Measurements from ENCODE around the gene OSBPL8. TPM values are rescaled to one million over a fixed set of nuclear protein-coding genes. Genes with fewer than 3 reads are reported as not detected.

OSBPL8 gene
- total RNA-seq, 1 donor from 2014 or later: 77.5 TPM

DNA sequence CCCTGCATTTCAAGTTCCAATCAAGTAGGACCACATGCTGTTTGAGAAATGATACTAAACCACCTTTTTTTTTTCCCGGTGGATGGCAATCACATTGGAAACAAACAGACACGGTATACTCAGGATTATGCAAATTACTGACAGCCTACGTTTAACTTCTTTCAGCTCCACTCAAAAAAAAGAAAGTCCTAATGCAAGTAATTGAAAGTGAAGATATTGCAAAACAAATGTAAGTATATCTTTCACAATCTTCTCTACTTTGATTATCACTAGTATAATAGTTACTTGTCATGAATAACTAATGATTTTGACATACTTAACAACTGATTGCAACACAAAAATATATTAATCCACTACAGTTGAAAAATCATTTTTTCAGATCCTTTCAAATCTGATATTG is 2.6 kb upstream of the OSBPL8 start:
- Histone ChIP-seq H3K36me3 (ENCODE audit: control insufficient read depth, insufficient read depth, low read length) (no peaks in the 10 kb centered on the region), H3K4me3 (ENCODE audit: low read depth, low read length) (no peak overlapping the region), H3K27me3 (ENCODE audit: control insufficient read depth, insufficient read depth, low read length) (no peaks in the 10 kb centered on the region)
- TF ChIP-seq, protein P1, sequence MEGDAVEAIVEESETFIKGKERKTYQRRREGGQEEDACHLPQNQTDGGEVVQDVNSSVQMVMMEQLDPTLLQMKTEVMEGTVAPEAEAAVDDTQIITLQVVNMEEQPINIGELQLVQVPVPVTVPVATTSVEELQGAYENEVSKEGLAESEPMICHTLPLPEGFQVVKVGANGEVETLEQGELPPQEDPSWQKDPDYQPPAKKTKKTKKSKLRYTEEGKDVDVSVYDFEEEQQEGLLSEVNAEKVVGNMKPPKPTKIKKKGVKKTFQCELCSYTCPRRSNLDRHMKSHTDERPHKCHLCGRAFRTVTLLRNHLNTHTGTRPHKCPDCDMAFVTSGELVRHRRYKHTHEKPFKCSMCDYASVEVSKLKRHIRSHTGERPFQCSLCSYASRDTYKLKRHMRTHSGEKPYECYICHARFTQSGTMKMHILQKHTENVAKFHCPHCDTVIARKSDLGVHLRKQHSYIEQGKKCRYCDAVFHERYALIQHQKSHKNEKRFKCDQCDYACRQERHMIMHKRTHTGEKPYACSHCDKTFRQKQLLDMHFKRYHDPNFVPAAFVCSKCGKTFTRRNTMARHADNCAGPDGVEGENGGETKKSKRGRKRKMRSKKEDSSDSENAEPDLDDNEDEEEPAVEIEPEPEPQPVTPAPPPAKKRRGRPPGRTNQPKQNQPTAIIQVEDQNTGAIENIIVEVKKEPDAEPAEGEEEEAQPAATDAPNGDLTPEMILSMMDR (IDR thresholded peaks at IDR 0.05; ENCODE audit: insufficient read depth, low read length, poor library complexity, severe bottlenecking): no peak
- DNase-seq (ENCODE audit: low read depth): no peak

DNA sequence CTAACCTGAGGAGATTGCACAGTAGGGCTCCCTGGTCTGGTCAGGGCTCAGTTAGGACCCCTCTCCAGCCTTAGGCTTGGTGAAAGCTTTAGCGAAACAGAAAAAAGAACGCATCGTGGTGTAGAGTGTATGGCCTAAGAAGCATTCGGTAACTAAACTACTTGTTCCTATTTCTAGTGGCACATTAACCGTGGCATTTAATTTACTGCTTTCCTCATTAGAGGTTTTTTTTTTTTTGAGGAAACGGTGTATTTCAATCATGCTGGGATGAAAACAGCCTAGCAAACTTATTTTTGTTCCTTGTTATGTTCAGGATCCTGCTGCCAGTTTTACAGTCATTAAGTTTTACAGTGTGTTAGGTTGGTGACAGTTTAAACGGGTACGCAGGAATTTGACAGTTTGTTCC is 518 bp upstream of the OSBPL8 start:
- DNase-seq (ENCODE audit: low read depth): no peak
- TF ChIP-seq, protein P1 (IDR thresholded peaks at IDR 0.05; ENCODE audit: insufficient read depth, low read length, poor library complexity, severe bottlenecking): no peak
- Histone ChIP-seq H3K27me3 (ENCODE audit: control insufficient read depth, insufficient read depth, low read length) (no peaks in the 10 kb centered on the region), H3K36me3 (ENCODE audit: control insufficient read depth, insufficient read depth, low read length) (no peaks in the 10 kb centered on the region), H3K4me3 (ENCODE audit: low read depth, low read length) (peak overlapping the region; percentile 98)

DNA sequence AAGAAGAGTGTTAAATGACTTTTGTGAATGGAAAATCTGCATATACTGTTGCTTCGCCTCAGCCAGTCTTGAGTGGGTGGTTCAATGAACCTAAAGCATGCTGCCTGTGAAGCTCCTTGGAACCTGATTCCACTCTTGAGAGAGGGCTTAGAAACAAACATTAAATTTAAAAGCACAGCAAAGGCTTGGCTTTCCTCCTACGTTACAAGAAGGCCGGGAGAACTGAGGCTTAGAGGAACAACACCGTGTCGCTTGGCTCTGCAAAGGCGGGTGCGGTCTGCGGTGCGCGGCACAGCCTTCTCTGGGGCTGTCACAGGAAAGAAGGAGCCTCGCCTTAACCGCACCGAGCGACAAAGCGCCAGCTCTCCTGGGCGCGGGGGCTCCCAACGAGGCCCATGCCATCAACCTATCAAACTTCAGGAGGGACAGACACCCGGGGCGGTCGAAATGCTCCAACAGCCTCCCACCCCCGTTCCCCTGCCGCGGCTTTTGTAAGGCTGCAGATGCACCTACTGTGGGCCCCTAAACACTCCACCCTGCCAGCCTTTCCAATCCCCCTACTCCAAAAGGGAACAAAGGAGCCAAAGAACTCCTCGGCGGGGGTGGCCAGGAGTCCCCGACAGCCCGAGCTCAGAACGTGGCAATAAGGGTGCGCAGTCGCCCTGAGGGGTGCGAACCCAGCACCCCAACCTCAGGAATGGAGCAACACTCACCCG is 729 bp downstream of the OSBPL8 start:
- H3K27me3 ChIP-seq (ENCODE audit: control insufficient read depth, insufficient read depth, low read length): no peaks in the 10 kb centered on the region
- TF ChIP-seq, protein P1 (IDR thresholded peaks at IDR 0.05; ENCODE audit: insufficient read depth, low read length, poor library complexity, severe bottlenecking): no peak
- DNase-seq (ENCODE audit: low read depth): peak; percentile 2
- H3K36me3 ChIP-seq (ENCODE audit: control insufficient read depth, insufficient read depth, low read length): no peaks in the 10 kb centered on the region
- peak overlapping the region; percentile 98 for H3K4me3 ChIP-seq (ENCODE audit: low read depth, low read length)

DNA sequence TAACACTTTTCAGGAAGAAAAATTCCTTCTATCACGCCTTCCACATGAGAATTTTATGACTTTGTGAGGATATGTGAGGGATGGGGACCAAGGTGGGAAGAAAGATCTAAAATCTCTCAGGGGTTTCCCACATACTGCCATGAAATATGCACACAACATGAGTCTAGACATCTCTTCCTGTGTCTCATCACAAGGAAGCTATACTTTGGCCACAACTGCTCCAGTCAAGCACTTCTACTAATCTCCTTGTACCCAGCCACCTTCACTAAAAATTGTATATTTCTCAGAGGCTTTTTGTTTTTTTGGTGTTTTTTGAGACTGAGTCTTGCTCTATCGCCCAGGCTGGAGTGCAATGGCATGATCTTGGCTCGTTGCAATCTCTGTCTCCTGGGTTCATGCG is 3.2 kb downstream of the OSBPL8 start:
- no peaks in the 10 kb centered on the region for H3K36me3 ChIP-seq (ENCODE audit: control insufficient read depth, insufficient read depth, low read length)
- no peak for DNase-seq (ENCODE audit: low read depth)
- no peak overlapping the region for H3K4me3 ChIP-seq (ENCODE audit: low read depth, low read length)
- TF ChIP-seq, protein P1 (IDR thresholded peaks at IDR 0.05; ENCODE audit: insufficient read depth, low read length, poor library complexity, severe bottlenecking): no peak
- H3K27me3 ChIP-seq (ENCODE audit: control insufficient read depth, insufficient read depth, low read length): no peaks in the 10 kb centered on the region

DNA sequence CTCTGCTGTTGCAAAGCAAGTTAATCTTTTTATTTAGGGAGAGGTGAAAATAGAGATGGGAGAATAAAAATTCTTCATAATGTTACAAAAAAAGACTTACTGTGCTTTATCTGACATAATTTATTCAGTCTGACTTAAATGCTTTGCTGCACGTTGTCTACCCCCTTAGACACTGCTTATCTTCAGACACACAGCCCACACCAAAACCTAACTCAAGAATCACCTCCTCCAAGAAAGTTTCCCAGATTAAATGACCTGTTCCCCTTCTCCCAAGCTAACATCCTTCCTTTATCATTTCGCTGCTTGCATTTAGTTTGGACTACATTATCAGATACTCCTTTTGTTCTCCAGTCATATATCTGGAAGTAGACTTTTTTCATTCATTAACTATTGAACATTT is 3.8 kb downstream of the OSBPL8 start:
- Histone ChIP-seq H3K27me3 (ENCODE audit: control insufficient read depth, insufficient read depth, low read length) (no peaks in the 10 kb centered on the region), H3K4me3 (ENCODE audit: low read depth, low read length) (no peak overlapping the region), H3K36me3 (ENCODE audit: control insufficient read depth, insufficient read depth, low read length) (no peaks in the 10 kb centered on the region)
- DNase-seq (ENCODE audit: low read depth): no peak
- TF ChIP-seq, protein P1 (IDR thresholded peaks at IDR 0.05; ENCODE audit: insufficient read depth, low read length, poor library complexity, severe bottlenecking): no peak

DNA sequence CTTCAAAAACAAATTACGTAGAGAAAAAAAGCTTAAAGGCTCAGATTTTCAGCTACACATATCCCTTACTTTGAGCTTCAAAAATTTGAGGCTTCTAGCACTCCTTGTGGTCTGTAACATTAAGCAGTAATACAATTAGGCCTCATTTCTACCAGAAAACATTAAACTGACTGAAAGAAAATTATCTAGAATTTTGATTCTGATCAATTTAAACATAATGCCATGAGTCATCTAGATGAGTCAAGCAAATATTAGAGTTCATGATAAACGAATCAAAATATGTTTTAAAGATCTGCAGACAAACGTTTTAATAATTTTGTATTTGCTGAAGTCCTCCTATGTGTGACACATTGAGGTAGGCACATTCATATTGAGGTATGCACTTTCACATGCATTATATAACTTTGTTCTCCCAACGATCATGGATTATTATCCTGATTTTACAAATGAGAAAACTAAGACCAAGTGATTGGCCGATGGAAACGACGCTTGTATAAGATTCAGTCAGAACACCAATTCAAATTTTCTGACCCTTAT is 4.3 kb downstream of the OSBPL8 start:
- DNase-seq (ENCODE audit: low read depth): no peak
- Histone ChIP-seq H3K27me3 (ENCODE audit: control insufficient read depth, insufficient read depth, low read length) (no peaks in the 10 kb centered on the region), H3K4me3 (ENCODE audit: low read depth, low read length) (no peak overlapping the region)

More for the DNA sequence above, 4.3 kb downstream of the OSBPL8 start:
- H3K36me3 ChIP-seq (ENCODE audit: control insufficient read depth, insufficient read depth, low read length): no peaks in the 10 kb centered on the region
- TF ChIP-seq, protein P1 (IDR thresholded peaks at IDR 0.05; ENCODE audit: insufficient read depth, low read length, poor library complexity, severe bottlenecking): no peak

Data from kidney epithelial cell (primary cell).